Measurements from ENCODE around the gene ANKHD1. TPM values are rescaled to one million over a fixed set of nuclear protein-coding genes. Genes with fewer than 3 reads are reported as not detected.

The ANKHD1 gene
- total RNA-seq, 4 donors from 2014 or later = 113 to 212 (median 164) TPM

DNA sequence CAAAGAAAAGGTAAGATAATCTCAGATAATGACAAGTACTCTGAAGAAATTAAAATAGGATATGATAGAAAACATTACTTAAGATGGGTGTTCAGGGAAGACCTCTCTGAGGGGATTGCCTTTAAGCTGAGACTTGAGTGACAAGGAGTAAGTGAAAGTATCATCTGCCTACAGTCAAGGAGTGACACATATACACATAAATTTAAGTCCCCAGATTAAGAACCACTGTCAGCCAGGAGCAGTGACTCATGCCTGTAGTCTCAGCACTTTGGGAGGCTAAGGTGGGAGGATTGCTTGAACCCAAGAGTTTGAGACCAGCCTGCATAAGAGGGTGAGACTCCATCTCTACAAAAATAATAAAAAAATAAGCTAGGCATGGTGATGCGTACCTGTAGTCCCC is 19.7 kb upstream of the ANKHD1 start:
- TF ChIP-seq, protein P1, sequence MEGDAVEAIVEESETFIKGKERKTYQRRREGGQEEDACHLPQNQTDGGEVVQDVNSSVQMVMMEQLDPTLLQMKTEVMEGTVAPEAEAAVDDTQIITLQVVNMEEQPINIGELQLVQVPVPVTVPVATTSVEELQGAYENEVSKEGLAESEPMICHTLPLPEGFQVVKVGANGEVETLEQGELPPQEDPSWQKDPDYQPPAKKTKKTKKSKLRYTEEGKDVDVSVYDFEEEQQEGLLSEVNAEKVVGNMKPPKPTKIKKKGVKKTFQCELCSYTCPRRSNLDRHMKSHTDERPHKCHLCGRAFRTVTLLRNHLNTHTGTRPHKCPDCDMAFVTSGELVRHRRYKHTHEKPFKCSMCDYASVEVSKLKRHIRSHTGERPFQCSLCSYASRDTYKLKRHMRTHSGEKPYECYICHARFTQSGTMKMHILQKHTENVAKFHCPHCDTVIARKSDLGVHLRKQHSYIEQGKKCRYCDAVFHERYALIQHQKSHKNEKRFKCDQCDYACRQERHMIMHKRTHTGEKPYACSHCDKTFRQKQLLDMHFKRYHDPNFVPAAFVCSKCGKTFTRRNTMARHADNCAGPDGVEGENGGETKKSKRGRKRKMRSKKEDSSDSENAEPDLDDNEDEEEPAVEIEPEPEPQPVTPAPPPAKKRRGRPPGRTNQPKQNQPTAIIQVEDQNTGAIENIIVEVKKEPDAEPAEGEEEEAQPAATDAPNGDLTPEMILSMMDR (IDR thresholded peaks at IDR 0.05) = no peak
- TF ChIP-seq POLR2A (IDR thresholded peaks at IDR 0.05) = no peak
- no peak for TF ChIP-seq POLR2AphosphoS5 (IDR thresholded peaks at IDR 0.05)
- TF ChIP-seq EP300 (IDR thresholded peaks at IDR 0.05; ENCODE audit: low read depth) = no peak

DNA sequence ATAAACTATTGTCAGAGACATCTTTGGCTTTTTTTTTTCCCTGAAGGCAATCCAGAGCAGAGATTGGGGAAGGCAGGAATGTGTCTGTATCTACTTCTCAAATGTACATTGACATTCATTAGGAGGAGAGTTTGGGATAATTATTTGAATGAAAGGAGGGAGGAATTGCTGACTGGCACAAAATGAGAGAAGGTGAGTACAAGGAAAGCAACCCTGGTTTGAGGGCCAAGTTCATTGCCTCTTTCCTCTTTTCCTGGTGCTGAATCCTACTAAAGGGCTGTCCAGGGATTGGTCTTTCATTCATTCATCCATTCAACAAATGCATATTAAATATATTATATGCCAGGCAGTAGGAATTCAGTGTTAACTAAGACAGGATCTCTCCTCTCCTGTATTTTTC is 18.8 kb upstream of the ANKHD1 start:
- Histone ChIP-seq H3K36me3 (no peaks in the 10 kb centered on the region), H3K4me3 (no peak overlapping the region), H3K9me3 (no peaks in the 10 kb centered on the region), H3K4me1 (no peaks in the 10 kb centered on the region), H3K27ac (no peak overlapping the region), H3K27me3 (no peaks in the 10 kb centered on the region)
- in situ Hi-C loops (cut with MboI; ENCODE audit: low pct_ligation_motif_present in 1 of 4, low pct_unique_long_range_greater_than_20kb in 1 of 4, low sequenced_read_pairs in 3 of 4) = loop anchor here in 2 of 4 donors (10.0 to 25.0 kb wide), 2 partner anchors 279 to 342 kb away; partner anchors contain the start of genes DND1 (in 1 of the 2) and WDR55 (in 1 of the 2)
- TF ChIP-seq EP300 (IDR thresholded peaks at IDR 0.05; ENCODE audit: low read depth) (no peak), POLR2A (IDR thresholded peaks at IDR 0.05) (no peak), POLR2AphosphoS5 (IDR thresholded peaks at IDR 0.05) (no peak)
- TF ChIP-seq, protein P1 (IDR thresholded peaks at IDR 0.05) = no peak
- intact Hi-C loops (cut with DNase I; ENCODE audit: low total_unique reads) = no loop called here
- DNase-seq = no peak

More for the DNA sequence above, 19.7 kb upstream of the ANKHD1 start:
- 100% methylated on average over 1 of the region's 1 CpG for WGBS, 2 donors (ENCODE audit: low coverage in 1 of 2)
- intact Hi-C loops (cut with DNase I; ENCODE audit: low total_unique reads) (no loop called here), in situ Hi-C loops (cut with MboI; ENCODE audit: low pct_ligation_motif_present in 1 of 4, low pct_unique_long_range_greater_than_20kb in 1 of 4, low sequenced_read_pairs in 3 of 4) (loop anchor here in 2 of 4 donors (10.0 to 25.0 kb wide), 2 partner anchors 280 to 343 kb away; partner anchors contain the start of genes DND1 (in 1 of the 2) and WDR55 (in 1 of the 2))
- Histone ChIP-seq H3K4me1 (no peaks in the 10 kb centered on the region), H3K4me3 (no peak overlapping the region), H3K27me3 (no peaks in the 10 kb centered on the region), H3K27ac (no peak overlapping the region), H3K36me3 (no peaks in the 10 kb centered on the region), H3K9me3 (no peaks in the 10 kb centered on the region)
- no peak for DNase-seq

DNA sequence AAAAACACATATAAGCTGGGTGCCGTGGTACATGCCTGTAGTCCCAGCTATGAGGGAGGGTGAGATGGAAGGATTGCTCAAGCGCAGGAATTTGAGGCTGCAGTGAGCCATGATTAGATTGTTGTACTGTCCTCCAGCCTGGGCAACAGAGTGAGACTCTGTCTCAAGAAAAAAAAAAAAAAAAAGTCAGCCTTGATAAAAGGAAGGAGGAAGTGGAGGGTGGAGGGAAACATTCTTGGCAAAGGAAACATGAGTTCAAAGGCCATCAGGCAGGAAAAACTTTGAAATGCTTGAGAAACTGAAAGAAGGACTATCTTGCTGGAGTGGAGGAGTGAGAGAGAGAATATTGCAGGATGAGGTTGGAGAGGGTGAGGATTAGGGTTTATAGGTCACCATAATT is 18.3 kb upstream of the ANKHD1 start:
- peak overlapping the region in 1 of 4 donors; percentile 11 for H3K27ac ChIP-seq
- no peaks in the 10 kb centered on the region for H3K27me3 ChIP-seq
- H3K4me3 ChIP-seq = no peak overlapping the region
- intact Hi-C loops (cut with DNase I; ENCODE audit: low total_unique reads) = no loop called here
- no peaks in the 10 kb centered on the region for H3K9me3 ChIP-seq
- in situ Hi-C loops (cut with MboI; ENCODE audit: low pct_ligation_motif_present in 1 of 4, low pct_unique_long_range_greater_than_20kb in 1 of 4, low sequenced_read_pairs in 3 of 4) = loop anchor here in 2 of 4 donors (10.0 to 25.0 kb wide), 2 partner anchors 279 to 342 kb away; partner anchors contain the start of genes DND1 (in 1 of the 2) and WDR55 (in 1 of the 2)
- 90 to 91% methylated on average over 2 of the region's 2 CpGs for WGBS, 2 donors (ENCODE audit: low coverage in 1 of 2)
- TF ChIP-seq POLR2A (IDR thresholded peaks at IDR 0.05) (no peak), EP300 (IDR thresholded peaks at IDR 0.05; ENCODE audit: low read depth) (no peak), POLR2AphosphoS5 (IDR thresholded peaks at IDR 0.05) (no peak)
- TF ChIP-seq, protein P1 (IDR thresholded peaks at IDR 0.05) = no peak
- no peak for DNase-seq
- H3K4me1 ChIP-seq = no peaks in the 10 kb centered on the region
- H3K36me3 ChIP-seq = no peaks in the 10 kb centered on the region

DNA sequence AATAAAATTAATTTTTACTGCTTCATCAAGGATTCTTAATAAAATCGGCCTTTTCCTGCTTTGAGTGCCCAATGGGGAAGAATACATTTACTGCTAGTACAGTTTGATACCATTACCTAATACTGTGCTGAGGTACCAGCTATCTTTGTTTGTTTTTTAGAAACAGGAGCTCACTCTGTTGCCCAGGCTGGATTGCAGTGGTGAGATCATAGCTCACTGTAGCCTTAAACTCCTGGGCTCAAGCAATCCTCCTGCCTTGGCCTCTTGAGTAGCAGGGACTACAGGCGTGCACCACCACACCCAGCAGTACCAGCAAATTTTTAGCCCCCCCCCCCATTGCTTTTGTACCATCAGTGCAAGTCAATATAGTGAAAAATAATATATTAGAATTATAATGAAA is 13.6 kb upstream of the ANKHD1 start:
- intact Hi-C loops (cut with DNase I; ENCODE audit: low total_unique reads) = no loop called here
- TF ChIP-seq POLR2AphosphoS5 (IDR thresholded peaks at IDR 0.05) = no peak
- TF ChIP-seq POLR2A (IDR thresholded peaks at IDR 0.05) = no peak
- no peak for TF ChIP-seq EP300 (IDR thresholded peaks at IDR 0.05; ENCODE audit: low read depth)
- TF ChIP-seq, protein P1 (IDR thresholded peaks at IDR 0.05) = no peak
- Histone ChIP-seq H3K4me1 (no peaks in the 10 kb centered on the region), H3K9me3 (no peaks in the 10 kb centered on the region), H3K27me3 (no peaks in the 10 kb centered on the region), H3K27ac (no peak overlapping the region), H3K4me3 (no peak overlapping the region), H3K36me3 (no peaks in the 10 kb centered on the region)
- DNase-seq = no peak
- in situ Hi-C loops (cut with MboI; ENCODE audit: low pct_ligation_motif_present in 1 of 4, low pct_unique_long_range_greater_than_20kb in 1 of 4, low sequenced_read_pairs in 3 of 4) = loop anchor here in 2 of 4 donors (10.0 to 25.0 kb wide), 2 partner anchors 274 to 337 kb away; partner anchors contain the start of genes DND1 (in 1 of the 2) and WDR55 (in 1 of the 2)
- 97 to 100% methylated on average over 2 of the region's 2 CpGs for WGBS, 2 donors (ENCODE audit: low coverage in 1 of 2)

All from transverse colon (tissue), 4 donors.